Spleen (tissue), 11 donors: ENCODE data around the gene B4GALNT2. TPM values are rescaled to one million over a fixed set of nuclear protein-coding genes. Genes with fewer than 3 reads are reported as not detected.
A peak's percentile ranks its signal among the peaks of the same experiment; 100 is the strongest.

Source experiments
- DNase-seq: peaks from one replicate; pipeline ENCODE4 v3.0.0-alpha.2; 2020
- H3K27ac ChIP-seq, 8 donors: fragments of 200-600 bp; sonication (generic) in 7 of 8; 1 replicate in 4 of 8; 2 replicates in 4 of 8; pipeline versions ENCODE4 v1.5.0 to v1.8.0; 2016 to 2021; ENCODE audit warnings: inconsistent platforms in 4 of 8, mild to moderate bottlenecking in 4 of 8, moderate library complexity in 1 of 8
- H3K27me3 ChIP-seq, 7 donors: fragments of 200-600 bp; sonication (generic) in 6 of 7; replicated peaks in 1 of 7; 1 replicate in 4 of 7; 2 replicates in 3 of 7; pipeline versions ENCODE4 v1.5.0 to v1.8.0; 2016 to 2021; ENCODE audit warnings: inconsistent platforms in 3 of 7, mild to moderate bottlenecking in 1 of 7
- H3K36me3 ChIP-seq, 6 donors: fragments of 200-600 bp; sonication (generic) in 5 of 6; 1 replicate in 4 of 6; 2 replicates in 2 of 6; pipeline versions ENCODE4 v1.5.0 to v1.8.0; 2016 to 2021; ENCODE audit warnings: inconsistent platforms in 2 of 6
- H3K4me1 ChIP-seq, 6 donors: fragments of 200-600 bp; sonication (generic) in 5 of 6; 1 replicate in 3 of 6; 2 replicates in 3 of 6; pipeline versions ENCODE4 v1.5.0 to v1.8.0; 2016 to 2021; ENCODE audit warnings: inconsistent platforms in 3 of 6
- H3K4me3 ChIP-seq, 8 donors: fragments of 200-600 bp; sonication (generic) in 7 of 8; 1 replicate in 4 of 8; 2 replicates in 4 of 8; pipeline versions ENCODE4 v1.5.0 to v1.8.0; 2016 to 2021; ENCODE audit warnings: inconsistent platforms in 4 of 8, mild to moderate bottlenecking in 4 of 8, moderate library complexity in 2 of 8
- H3K9me3 ChIP-seq, 8 donors: fragments of 200-600 bp; sonication (generic) in 7 of 8; 1 replicate in 4 of 8; 2 replicates in 4 of 8; pipeline versions ENCODE4 v1.5.0 to v1.8.0; 2016 to 2021; ENCODE audit warnings: inconsistent platforms in 4 of 8
- POLR2A ChIP-seq, 3 donors: fragments of 450-650 bp; IDR thresholded peaks; one replicate each; pipeline ENCODE4 v1.5.1; 2017; ENCODE audit warnings: antibody characterized with exemption in 3 of 3, mild to moderate bottlenecking in 1 of 3
- POLR2AphosphoS5 ChIP-seq, 3 donors: sonication (generic); formaldehyde crosslinking; IDR thresholded peaks; one replicate each; pipeline ENCODE4 v1.5.1; 2017; ENCODE audit warnings: antibody characterized with exemption in 3 of 3
- WGBS, 5 donors: extraction: QIAGEN DNeasy Blood & Tissue Kit in 3 of 5; methylation state at CpG; one replicate each; pipeline versions ENCODE4 v1.1.5 to v1.1.7; 2013 to 2018; 5-methylcytosine and 5-hydroxymethylcytosine counted together
- intact Hi-C: fragments of 100-400 bp; cut with DNase I; formaldehyde crosslinking; loops from one replicate; pipeline ENCODE4 v1.15.0; 2023; ENCODE audit warnings: low total_unique reads
- polyA plus RNA-seq, 3 donors: library from polyadenylated mRNA; stranded (reverse); fragments of 200-250 nt; gene quantifications; one replicate each; pipeline ENCODE4 v1.2.1, GENCODE V29; 2013
- total RNA-seq, 7 donors: library from RNA; depleted of rRNA in 3 of 7; stranded (reverse); fragments of >200 nt in 3 of 7; fragmentation: NEBNext Ultra II Directional in 4 of 7; extraction: Animal tissue kit (Norgen Biotek cat#: 25700) in 4 of 7; gene quantifications; one replicate each; pipeline versions ENCODE4 v1.1.0 to v1.2.1, GENCODE V29; 2016 to 2021
- TF ChIP-seq, protein P1 (sequence below), 11 experiments: fragments of 200-600 bp in 7 of 11; fragments of 450-650 bp in 4 of 11; sonication (generic) in 4 of 11; IDR thresholded peaks in 8 of 11; conservative IDR thresholded peaks in 3 of 11; 1 replicate in 7 of 11; 2 replicates in 4 of 11; pipeline versions ENCODE4 v1.4.0 to v1.8.0; 2016 to 2021; ENCODE audit warnings: antibody characterized with exemption in 11 of 11, inconsistent platforms in 4 of 11, mild to moderate bottlenecking in 1 of 11
- donor health status: healthy with polysubstance abuse.
- donor health status: DM: no; HTN: no; CAD: no; lungs with moderate emphysema.
- donor health status: DM: no; HTN: no; CAD: no.
- donor health status: Bipolar disorder and iron deficiency.
- donor health status: healthy.
- donor health status: DM: no; HTN: no; CAD: no.
- donor health status: DM: yes; HTN: yes; CAD: no.

The B4GALNT2 gene
- total and polyA plus RNA-seq, 10 donors = 0.10 to 0.21 (median 0.18) TPM; not detected in 6

- H3K4me1 ChIP-seq = peaks cover 5 to 19% (median 10%) of the 10 kb centered on the region in 6 donors
- H3K4me3 ChIP-seq = no peak overlapping the region
- H3K9me3 ChIP-seq = peaks cover 0 to 26% (median 14%) of the 10 kb centered on the region in 8 donors
- 90 to 99% (median 96%) methylated on average over 3 of the region's 3 CpGs for WGBS, 5 donors
- intact Hi-C loops = no loop called here
- H3K27ac ChIP-seq = no peak overlapping the region
- no peaks in the 10 kb centered on the region for H3K27me3 ChIP-seq
- DNase-seq = no peak
- no peaks in the 10 kb centered on the region for H3K36me3 ChIP-seq
- TF ChIP-seq POLR2AphosphoS5 (IDR thresholded peaks at IDR 0.05) = no peak
- no peak for TF ChIP-seq POLR2A (IDR thresholded peaks at IDR 0.05)
- TF ChIP-seq, protein P1, sequence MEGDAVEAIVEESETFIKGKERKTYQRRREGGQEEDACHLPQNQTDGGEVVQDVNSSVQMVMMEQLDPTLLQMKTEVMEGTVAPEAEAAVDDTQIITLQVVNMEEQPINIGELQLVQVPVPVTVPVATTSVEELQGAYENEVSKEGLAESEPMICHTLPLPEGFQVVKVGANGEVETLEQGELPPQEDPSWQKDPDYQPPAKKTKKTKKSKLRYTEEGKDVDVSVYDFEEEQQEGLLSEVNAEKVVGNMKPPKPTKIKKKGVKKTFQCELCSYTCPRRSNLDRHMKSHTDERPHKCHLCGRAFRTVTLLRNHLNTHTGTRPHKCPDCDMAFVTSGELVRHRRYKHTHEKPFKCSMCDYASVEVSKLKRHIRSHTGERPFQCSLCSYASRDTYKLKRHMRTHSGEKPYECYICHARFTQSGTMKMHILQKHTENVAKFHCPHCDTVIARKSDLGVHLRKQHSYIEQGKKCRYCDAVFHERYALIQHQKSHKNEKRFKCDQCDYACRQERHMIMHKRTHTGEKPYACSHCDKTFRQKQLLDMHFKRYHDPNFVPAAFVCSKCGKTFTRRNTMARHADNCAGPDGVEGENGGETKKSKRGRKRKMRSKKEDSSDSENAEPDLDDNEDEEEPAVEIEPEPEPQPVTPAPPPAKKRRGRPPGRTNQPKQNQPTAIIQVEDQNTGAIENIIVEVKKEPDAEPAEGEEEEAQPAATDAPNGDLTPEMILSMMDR (IDR thresholded peaks at IDR 0.05 in 8 of 11, conservative IDR thresholded peaks at IDR 0.05 in 3 of 11) = no peak
Observed at GRCh38 chr17:49187301-49187700, 54.7 kb downstream of the B4GALNT2 start.

DNA sequence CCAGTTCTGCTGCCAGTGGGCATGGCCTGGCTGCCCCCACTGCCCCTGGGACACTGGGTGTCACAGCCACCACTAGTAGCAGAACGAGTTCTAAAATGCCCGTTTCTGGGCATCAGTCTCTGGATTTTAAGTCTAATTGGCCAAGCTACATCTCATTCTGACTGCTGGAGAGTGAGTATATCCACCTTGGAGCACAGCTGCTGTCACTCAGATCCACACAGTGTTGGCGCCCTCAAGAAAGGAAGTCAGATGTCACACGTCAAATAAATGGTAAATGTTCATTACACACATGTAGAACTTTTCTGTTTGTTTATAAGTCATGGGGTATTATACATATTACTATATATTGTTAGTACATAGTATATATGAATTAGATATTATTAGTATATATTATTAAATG, 58.4 kb downstream of the B4GALNT2 start:
- DNase-seq = no peak
- 30 to 57% (median 50%) methylated on average over 4 of the region's 4 CpGs for WGBS, 5 donors
- H3K9me3 ChIP-seq = peaks cover 0 to 5% (median under 1%) of the 10 kb centered on the region in 8 donors
- intact Hi-C loops = no loop called here
- no peak overlapping the region for H3K4me3 ChIP-seq
- no peak for TF ChIP-seq POLR2AphosphoS5 (IDR thresholded peaks at IDR 0.05)
- no peaks in the 10 kb centered on the region for H3K36me3 ChIP-seq
- H3K27ac ChIP-seq = peak overlapping the region in 7 of 8 donors; percentile 93 to 99 (median 97)
- H3K27me3 ChIP-seq = no peaks in the 10 kb centered on the region
- H3K4me1 ChIP-seq = peaks cover 5 to 46% (median 22%) of the 10 kb centered on the region in 6 donors

DNA sequence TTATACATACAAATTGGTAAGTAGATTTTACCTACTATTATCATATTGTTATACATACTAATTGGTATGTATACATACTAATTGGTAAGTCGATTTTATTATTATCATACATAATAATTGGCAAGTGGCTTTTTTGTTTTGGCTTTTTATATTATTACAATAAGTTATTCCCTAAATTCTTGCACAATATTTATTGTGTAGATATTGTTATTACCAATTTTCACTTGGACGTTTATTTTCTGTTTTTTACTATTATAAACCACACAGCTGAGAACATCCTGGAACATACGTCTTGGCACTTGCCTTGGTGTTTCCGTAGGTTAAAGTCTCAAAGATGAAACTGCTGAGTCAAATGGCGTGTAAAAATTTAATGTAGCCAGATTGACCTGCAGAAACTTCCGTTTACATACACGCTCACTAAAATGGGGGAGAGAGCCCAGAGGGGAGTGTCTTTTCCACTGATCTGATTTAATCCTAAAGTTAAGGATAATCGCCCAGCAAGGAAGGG, 58.9 kb downstream of the B4GALNT2 start:
- no peak for DNase-seq
- intact Hi-C loops = no loop called here
- H3K4me1 ChIP-seq = peaks cover 5 to 48% (median 22%) of the 10 kb centered on the region in 6 donors
- H3K4me3 ChIP-seq = peak overlapping the region; percentile 60 to 78 (median 68)
- H3K9me3 ChIP-seq = no peaks in the 10 kb centered on the region
- peak overlapping the region; percentile 93 to 99 (median 97) for H3K27ac ChIP-seq
- WGBS, 5 donors = 4 to 8% (median 6%) methylated on average over 8 of the region's 8 CpGs
- no peaks in the 10 kb centered on the region for H3K36me3 ChIP-seq
- no peak for TF ChIP-seq POLR2A (IDR thresholded peaks at IDR 0.05)
- no peak for TF ChIP-seq POLR2AphosphoS5 (IDR thresholded peaks at IDR 0.05)
- TF ChIP-seq, protein P1 (IDR thresholded peaks at IDR 0.05 in 8 of 11, conservative IDR thresholded peaks at IDR 0.05 in 3 of 11) = no peak
- H3K27me3 ChIP-seq = no peaks in the 10 kb centered on the region

DNA sequence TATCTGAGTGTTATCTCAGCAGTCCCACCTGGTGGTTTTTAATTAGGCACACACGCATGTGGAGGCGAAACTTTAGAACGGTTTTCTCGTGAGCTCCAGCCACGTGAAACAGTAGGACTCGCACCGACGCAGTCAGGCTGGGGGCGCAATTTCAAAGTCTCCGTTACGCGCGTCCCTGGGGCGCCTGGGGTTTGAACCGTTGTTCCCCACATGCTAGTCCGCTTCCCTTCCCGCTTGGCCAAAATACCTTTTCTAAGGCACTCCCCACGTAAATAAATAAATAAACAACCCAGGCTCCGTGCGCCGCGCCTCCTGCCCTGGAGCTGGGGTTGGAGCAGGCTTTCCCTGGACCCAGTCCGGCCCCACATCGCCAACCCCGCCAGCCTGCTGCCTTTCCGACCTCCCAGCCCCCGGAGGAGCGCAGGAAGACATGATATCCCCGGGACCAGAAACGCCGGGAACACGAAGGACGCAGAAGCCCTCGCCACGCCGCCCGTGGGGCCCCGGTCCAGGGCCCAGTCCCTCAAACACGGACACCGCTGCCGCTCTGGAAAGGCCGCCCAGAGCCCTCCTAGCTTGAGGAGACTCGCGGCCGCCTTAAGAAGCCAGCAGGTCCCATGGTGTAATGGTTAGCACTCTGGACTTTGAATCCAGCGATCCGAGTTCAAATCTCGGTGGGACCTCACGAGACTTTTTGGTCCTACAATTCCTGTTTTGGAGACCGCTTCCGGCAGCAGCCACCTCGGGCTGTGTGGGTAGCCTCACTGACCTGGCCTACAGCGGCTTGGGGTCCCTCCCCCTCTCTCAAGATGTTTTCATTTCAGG, 59.6 kb downstream of the B4GALNT2 start:
- TF ChIP-seq POLR2AphosphoS5 (IDR thresholded peaks at IDR 0.05) (peak; percentile 16 to 73 (median 64)), POLR2A (IDR thresholded peaks at IDR 0.05) (no peak)
- TF ChIP-seq, protein P1 (IDR thresholded peaks at IDR 0.05 in 8 of 11, conservative IDR thresholded peaks at IDR 0.05 in 3 of 11) = peak in 10 of 11 experiments; percentile 8 to 60 (median 41)
- 0 to 1% (median 1%) methylated on average over 44 to 53 of the region's 53 CpGs for WGBS, 5 donors
- H3K27ac ChIP-seq = peak overlapping the region; percentile 93 to 99 (median 97)
- intact Hi-C loops = no loop called here
- H3K4me1 ChIP-seq = peaks cover 5 to 48% (median 22%) of the 10 kb centered on the region in 6 donors
- no peaks in the 10 kb centered on the region for H3K36me3 ChIP-seq
- no peaks in the 10 kb centered on the region for H3K27me3 ChIP-seq
- DNase-seq = peak; percentile 97
- H3K9me3 ChIP-seq = no peaks in the 10 kb centered on the region
- peak overlapping the region; percentile 60 to 78 (median 68) for H3K4me3 ChIP-seq
